ENCODE results near the gene MXD3. TPM values are rescaled to one million over a fixed set of nuclear protein-coding genes. Genes with fewer than 3 reads are reported as not detected.

Gene MXD3
- total RNA-seq, 4 donors from 2014 or later: 10.8 to 257 (median 21.7) TPM

GRCh38 chr5:177297922-177298321 lies 13.8 kb downstream of the MXD3 start:
- no peak for DNase-seq
- 86% methylated on average over 2 of the region's 2 CpGs for WGBS, 2 donors (ENCODE audit: low coverage in 1 of 2)
- Histone ChIP-seq H3K4me3 (no peak overlapping the region), H3K27me3 (no peaks in the 10 kb centered on the region), H3K9me3 (no peaks in the 10 kb centered on the region), H3K27ac (no peak overlapping the region), H3K36me3 (peaks cover 0 to 26% (median 12%) of the 10 kb centered on the region in 4 donors), H3K4me1 (peaks cover 35 to 61% (median 44%) of the 10 kb centered on the region in 4 donors)
- TF ChIP-seq POLR2AphosphoS5 (IDR thresholded peaks at IDR 0.05) (no peak), CTCF (IDR thresholded peaks at IDR 0.05) (no peak), EP300 (IDR thresholded peaks at IDR 0.05; ENCODE audit: low read depth) (no peak), POLR2A (IDR thresholded peaks at IDR 0.05) (no peak)
- in situ Hi-C loops (cut with MboI; ENCODE audit: low pct_ligation_motif_present in 1 of 4, low pct_unique_long_range_greater_than_20kb in 1 of 4, low sequenced_read_pairs in 3 of 4): loop anchor here in 2 of 4 donors (25.0 kb wide), 2 partner anchors 161 to 186 kb away; partner anchors contain the start of gene NSD1 (in 1 of the 2)
- intact Hi-C loops (cut with DNase I; ENCODE audit: low total_unique reads): no loop called here

DNA sequence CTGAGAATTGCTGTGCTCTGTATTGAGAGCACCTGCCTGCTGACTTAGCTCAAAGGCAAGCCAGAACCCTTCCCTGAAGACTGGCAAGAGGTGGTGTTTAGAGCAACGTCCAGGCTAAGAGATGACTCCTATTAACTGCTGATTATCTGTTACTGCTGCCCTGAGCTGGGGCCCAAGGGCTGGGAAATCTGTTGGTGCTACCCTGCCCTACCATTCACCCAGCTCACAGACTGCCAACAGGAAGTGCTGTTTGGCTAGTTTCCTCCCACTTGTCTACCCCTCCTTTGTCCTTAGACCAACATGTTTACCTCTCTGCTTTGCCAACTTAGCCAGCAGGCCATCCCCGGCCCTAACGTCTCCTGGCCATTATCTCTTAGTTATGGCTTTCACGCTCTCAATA lies 15.1 kb downstream of the MXD3 start:
- DNase-seq: no peak
- Histone ChIP-seq H3K27me3 (no peaks in the 10 kb centered on the region), H3K9me3 (no peaks in the 10 kb centered on the region), H3K36me3 (peaks cover 0 to 36% (median 18%) of the 10 kb centered on the region in 4 donors), H3K4me3 (no peak overlapping the region), H3K27ac (peak overlapping the region in 1 of 4 donors; percentile 55), H3K4me1 (peaks cover 25 to 48% (median 31%) of the 10 kb centered on the region in 4 donors)
- in situ Hi-C loops (cut with MboI; ENCODE audit: low pct_ligation_motif_present in 1 of 4, low pct_unique_long_range_greater_than_20kb in 1 of 4, low sequenced_read_pairs in 3 of 4): loop anchor here in 2 of 4 donors (25.0 kb wide), 2 partner anchors 159 to 184 kb away; partner anchors contain the start of gene NSD1 (in 1 of the 2)
- WGBS, 2 donors (ENCODE audit: low coverage in 1 of 2): 31 to 52% methylated on average over 3 to 4 of the region's 4 CpGs
- TF ChIP-seq CTCF (IDR thresholded peaks at IDR 0.05): no peak
- no peak for TF ChIP-seq EP300 (IDR thresholded peaks at IDR 0.05; ENCODE audit: low read depth)
- no peak for TF ChIP-seq POLR2A (IDR thresholded peaks at IDR 0.05)
- TF ChIP-seq POLR2AphosphoS5 (IDR thresholded peaks at IDR 0.05): no peak
- intact Hi-C loops (cut with DNase I; ENCODE audit: low total_unique reads): no loop called here

GRCh38 chr5:177295924-177296323 lies 15.8 kb downstream of the MXD3 start:
- peaks cover 18 to 41% (median 25%) of the 10 kb centered on the region in 4 donors for H3K4me1 ChIP-seq
- no peaks in the 10 kb centered on the region for H3K27me3 ChIP-seq
- intact Hi-C loops (cut with DNase I; ENCODE audit: low total_unique reads): no loop called here
- WGBS, 2 donors (ENCODE audit: low coverage in 1 of 2): 83 to 100% methylated on average over 1 to 9 of the region's 9 CpGs
- no peak for DNase-seq
- H3K9me3 ChIP-seq: no peaks in the 10 kb centered on the region
- H3K27ac ChIP-seq: peak overlapping the region in 1 of 4 donors; percentile 55
- TF ChIP-seq POLR2A (IDR thresholded peaks at IDR 0.05) (no peak), EP300 (IDR thresholded peaks at IDR 0.05; ENCODE audit: low read depth) (no peak), POLR2AphosphoS5 (IDR thresholded peaks at IDR 0.05) (no peak), CTCF (IDR thresholded peaks at IDR 0.05) (no peak)
- peaks cover 0 to 41% (median 18%) of the 10 kb centered on the region in 4 donors for H3K36me3 ChIP-seq
- no peak overlapping the region for H3K4me3 ChIP-seq
- in situ Hi-C loops (cut with MboI; ENCODE audit: low pct_ligation_motif_present in 1 of 4, low pct_unique_long_range_greater_than_20kb in 1 of 4, low sequenced_read_pairs in 3 of 4): loop anchor here in 2 of 4 donors (25.0 kb wide), 2 partner anchors 159 to 184 kb away; partner anchors contain the start of gene NSD1 (in 1 of the 2)

- H3K4me3 ChIP-seq: no peak overlapping the region
- intact Hi-C loops (cut with DNase I; ENCODE audit: low total_unique reads) (no loop called here), in situ Hi-C loops (cut with MboI; ENCODE audit: low pct_ligation_motif_present in 1 of 4, low pct_unique_long_range_greater_than_20kb in 1 of 4, low sequenced_read_pairs in 3 of 4) (loop anchor here in 2 of 4 donors (25.0 kb wide), 2 partner anchors 157 to 182 kb away; partner anchors contain the start of gene NSD1 (in 1 of the 2))
- DNase-seq: no peak
- H3K36me3 ChIP-seq: peaks cover 0 to 48% (median 21%) of the 10 kb centered on the region in 4 donors
- no peaks in the 10 kb centered on the region for H3K9me3 ChIP-seq
- peaks cover 6 to 28% (median 12%) of the 10 kb centered on the region in 4 donors for H3K4me1 ChIP-seq
- WGBS, 2 donors (ENCODE audit: low coverage in 1 of 2): 95% methylated on average over 3 of the region's 3 CpGs; no CpG with 5 or more reads in 1 of the 2 donors
- no peak overlapping the region for H3K27ac ChIP-seq
- no peaks in the 10 kb centered on the region for H3K27me3 ChIP-seq
- TF ChIP-seq POLR2A (IDR thresholded peaks at IDR 0.05) (no peak), EP300 (IDR thresholded peaks at IDR 0.05; ENCODE audit: low read depth) (no peak)
These were observed 17.1 kb downstream of the MXD3 start for GRCh38 chr5:177294632-177295031.
